GM12878 (cell line): ENCODE results near the gene MCAT. TPM values are rescaled to one million over a fixed set of nuclear protein-coding genes. Genes with fewer than 3 reads are reported as not detected.
A peak's percentile ranks its signal among the peaks of the same experiment; 100 is the strongest.

Source experiments
- ATAC-seq: fragments of 200-7000 bp; cut with Tn5 transposase; 3 replicates; pipeline ENCODE4 v1.9.1; 2020; ENCODE audit warnings: mild to moderate bottlenecking, moderate library complexity
- BruUV-seq: library from RNA; stranded (reverse); fragments of 400-500 nt; replicated peaks from 2 replicates; lab custom pipeline; 2021; lab: Mats Ljungman, UMichigan
- CTCF ChIA-PET: fragments of 300-600 bp; sonication (Branson Sonifier 250); formaldehyde crosslinking; extraction: SDS; loops from one replicate; lab custom pipeline; 2021; ENCODE audit warnings: inconsistent platforms; lab: Yijun Ruan, JAX
- POLR2A ChIA-PET: fragments of 350-600 bp; formaldehyde crosslinking; extraction: SDS; loops from one replicate; lab custom pipeline; 2021; ENCODE audit warnings: inconsistent platforms; lab: Charles Lee
- RAD21 ChIA-PET: fragments of 300-600 bp; sonication (Branson Sonifier 250); formaldehyde crosslinking; loops from one replicate; lab custom pipeline; 2023; ENCODE audit warnings: antibody characterized with exemption; ENCODE audit not compliant: unreplicated experiment; lab: Charles Lee
- SMC1A ChIA-PET: fragments of 300-600 bp; sonication (Branson Sonifier 250); formaldehyde crosslinking; loops from one replicate; lab custom pipeline; 2023; ENCODE audit not compliant: unreplicated experiment, uncharacterized antibody; lab: Charles Lee
- DNase-seq: peaks from one replicate; pipeline ENCODE4 v3.0.0-alpha.2; 2011; ENCODE audit warnings: low read depth, low spot score
- FAIRE-seq: peaks from 3 replicates; lab custom pipeline; 2011; peaks lifted over from hg19 to GRCh38; lab: Jason Lieb, UNC
- H2AFZ ChIP-seq: 2 replicates; pipeline ENCODE4 v1.6.0; 2011; ENCODE audit warnings: low read depth, low read length, control low read depth; ENCODE audit not compliant: control insufficient read depth
- H3K27ac ChIP-seq: 2 replicates; pipeline ENCODE4 v1.5.1; 2011; ENCODE audit warnings: control low read depth; ENCODE audit not compliant: control insufficient read depth, insufficient read depth
- H3K27me3 ChIP-seq, 2 experiments: replicated peaks in 1 of 2; 2 replicates each; pipeline versions ENCODE4 v1.6.0 to v1.6.1; 2011; ENCODE audit warnings: low read length in 1 of 2; ENCODE audit not compliant: control insufficient read depth in 2 of 2, insufficient read depth in 2 of 2
- H3K36me3 ChIP-seq, 2 experiments: 2 replicates each; pipeline ENCODE4 v1.5.1; 2011; ENCODE audit warnings: low read length in 1 of 2; ENCODE audit not compliant: control insufficient read depth in 2 of 2, insufficient read depth in 2 of 2
- H3K4me1 ChIP-seq: 2 replicates; pipeline ENCODE4 v1.6.1; 2011; ENCODE audit warnings: mild to moderate bottlenecking, low read length, moderate library complexity, mixed read lengths; ENCODE audit not compliant: control insufficient read depth, insufficient read depth
- H3K4me2 ChIP-seq: 2 replicates; pipeline ENCODE4 v1.6.0; 2011; ENCODE audit warnings: control low read depth; ENCODE audit not compliant: control insufficient read depth, insufficient read depth
- H3K4me3 ChIP-seq: fragments of 200-600 bp; sonication (generic); 2 replicates; pipeline ENCODE4 v1.5.1; 2016
- H3K79me2 ChIP-seq: 2 replicates; pipeline ENCODE4 v1.6.0; 2011; ENCODE audit warnings: low read length; ENCODE audit not compliant: control insufficient read depth, insufficient read depth
- H3K9ac ChIP-seq: 2 replicates; pipeline ENCODE4 v1.8.0; 2011; ENCODE audit warnings: low read length, control low read depth, mixed read lengths; ENCODE audit not compliant: control insufficient read depth, insufficient read depth
- H3K9me3 ChIP-seq: replicated peaks from 3 replicates; pipeline ENCODE4 v1.5.1; 2011; ENCODE audit warnings: mild to moderate bottlenecking, low read length; ENCODE audit not compliant: control insufficient read depth, insufficient read depth
- H4K20me1 ChIP-seq: 2 replicates; pipeline ENCODE4 v1.6.0; 2011; ENCODE audit not compliant: control insufficient read depth, insufficient read depth
- FOS ChIP-seq: IDR thresholded peaks from 3 replicates; pipeline ENCODE4 v1.6.1; 2011; ENCODE audit warnings: borderline replicate concordance; ENCODE audit not compliant: insufficient read length; ENCODE audit errors: extremely low read depth
- KAT2A ChIP-seq: conservative IDR thresholded peaks from 2 replicates; pipeline ENCODE4 v1.6.1; 2011; ENCODE audit warnings: low read depth, low read length; ENCODE audit not compliant: control insufficient read depth
- PAX5 ChIP-seq: IDR thresholded peaks from 2 replicates; pipeline ENCODE4 v1.6.1; 2011; ENCODE audit warnings: low read depth, low read length, borderline replicate concordance
- POLR2AphosphoS2 ChIP-seq: IDR thresholded peaks from 2 replicates; pipeline ENCODE4 v1.6.1; 2011; ENCODE audit warnings: low read depth, mild to moderate bottlenecking, low read length, improper control_type of control experiment, moderate library complexity
- POU2F2 ChIP-seq: IDR thresholded peaks from 3 replicates; pipeline ENCODE4 v1.6.1; 2011; ENCODE audit warnings: low read depth, mild to moderate bottlenecking, low read length, borderline replicate concordance
- SPI1 ChIP-seq: IDR thresholded peaks from 2 replicates; pipeline ENCODE4 v1.6.1; 2011; ENCODE audit warnings: low read depth, mild to moderate bottlenecking, low read length, moderate library complexity, borderline replicate concordance; ENCODE audit not compliant: insufficient read depth
- ZSCAN29 ChIP-seq: fragments of 450-650 bp; IDR thresholded peaks from 2 replicates; pipeline ENCODE4 v1.6.1; 2017; ENCODE audit warnings: mild to moderate bottlenecking, moderate library complexity
- WGBS: methylation state at CpG from one replicate; pipeline ENCODE4 v1.1.6; 2016; ENCODE audit warnings: low lambda C conversion rate; ENCODE audit not compliant: insufficient replicate concordance, insufficient coverage; ENCODE audit errors: missing lambda C conversion rate; 5-methylcytosine and 5-hydroxymethylcytosine counted together
- in situ Hi-C: fragments of 300-500 bp; cut with MboI; formaldehyde crosslinking; loops from 9 replicates; pipeline ENCODE4 v1.14.3; 2018; ENCODE audit warnings: mixed read lengths
- intact Hi-C: fragments of 100-400 bp; cut with micrococcal nuclease; formaldehyde crosslinking; loops from one replicate; pipeline ENCODE4 v1.14.2; 2022; ENCODE audit not compliant: unreplicated experiment
- polyA plus RNA-seq, 11 experiments: library from polyadenylated mRNA; depleted of rRNA in 4 of 11; unstranded in 6 of 11; stranded (reverse) in 5 of 11; fragments of >200 nt; fragmentation: Nextera tagmentation in 4 of 11; fragmentation: Illumina TruSeq in 1 of 11; extraction: Ambion mirVana in 4 of 11; extraction: Trizol in 1 of 11; gene quantifications; 1 replicate in 1 of 11; 2 replicates in 10 of 11; pipeline versions ENCODE4 v1.2.1 to v1.2.3, GENCODE V29; 2011 to 2016; ENCODE audit warnings: inconsistent platforms in 2 of 11, missing spikeins in 2 of 11, low read depth in 1 of 11
- total RNA-seq, 4 experiments: library from RNA; depleted of rRNA in 3 of 4; stranded (reverse); fragments of >200 nt in 3 of 4; fragmentation: Illumina TruSeq in 1 of 4; extraction: Trizol in 1 of 4; gene quantifications; 2 replicates each; pipeline versions ENCODE4 v1.2.1 to v1.2.3, GENCODE V29; 2013 to 2021
- TF ChIP-seq, protein P1 (sequence below): fragments of 450-650 bp; IDR thresholded peaks from 2 replicates; pipeline ENCODE4 v1.6.1; 2016; ENCODE audit warnings: mild to moderate bottlenecking

The MCAT gene
- total and polyA plus RNA-seq, 10 of the 15 experiments (the other 5 are each of a cell fraction or from before 2014, with no cell fraction given), result 3.6 to 29.1 (median 19.3) TPM

DNA sequence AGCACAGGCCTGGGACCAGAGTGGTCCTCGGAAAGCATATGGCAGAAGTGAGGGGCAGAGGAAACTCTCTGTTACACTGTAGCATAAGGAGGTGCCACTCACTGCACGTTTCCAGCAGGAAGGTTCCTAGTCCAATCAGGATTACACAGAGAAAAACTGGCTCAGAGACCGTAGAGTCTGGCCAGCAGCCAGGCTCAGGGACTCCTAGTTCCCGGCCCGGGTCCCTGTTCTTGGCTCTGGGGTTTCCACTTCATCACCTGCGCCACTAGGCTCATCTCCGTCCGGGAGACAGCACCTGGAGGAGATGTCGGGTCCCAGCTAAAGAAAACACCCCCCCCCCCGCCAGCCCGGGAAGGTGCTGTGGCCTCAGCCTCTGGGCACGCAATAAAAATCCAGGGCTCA, 42.7 kb upstream of the MCAT start:
- H3K4me3 ChIP-seq, result peak overlapping the region; percentile 86
- H2AFZ ChIP-seq, result no peak overlapping the region
- intact Hi-C loops, result no loop called here
- RAD21 ChIA-PET, result no interaction called here
- H3K27ac ChIP-seq, result peak overlapping the region; percentile 64
- BruUV-seq, result no TSS peak
- in situ Hi-C loops, result no loop called here
- 17% methylated on average over 12 of the region's 12 CpGs for WGBS
- no peak for FAIRE-seq
- no peak for DNase-seq
- CTCF ChIA-PET, result interaction anchor here (0.9 to 1.5 kb wide), 2 partner anchors 25 to 125 kb away, joined by 3 read pairs; no protein-coding TSS in a partner anchor
- POLR2A ChIA-PET, result interaction anchor here (0.6 kb wide), 1 partner anchor 504 kb away, joined by 3 read pairs; no protein-coding TSS in a partner anchor
- no peak for ATAC-seq
- no peaks in the 10 kb centered on the region; a peak in 1 of 4 replicates for H3K27me3 ChIP-seq
- H3K79me2 ChIP-seq, result peaks cover 18% of the 10 kb centered on the region
- H3K4me1 ChIP-seq, result peaks cover 10% of the 10 kb centered on the region
- H3K9me3 ChIP-seq, result no peaks in the 10 kb centered on the region; the same call in 2 of the 3 replicates
- SMC1A ChIA-PET, result no interaction called here
- H3K9ac ChIP-seq, result peak overlapping the region; percentile 87
- TF ChIP-seq KAT2A (no peak), SPI1 (no peak), FOS (no peak), POLR2AphosphoS2 (no peak), PAX5 (no peak), ZSCAN29 (no peak), POU2F2 (no peak)
- TF ChIP-seq, protein P1, sequence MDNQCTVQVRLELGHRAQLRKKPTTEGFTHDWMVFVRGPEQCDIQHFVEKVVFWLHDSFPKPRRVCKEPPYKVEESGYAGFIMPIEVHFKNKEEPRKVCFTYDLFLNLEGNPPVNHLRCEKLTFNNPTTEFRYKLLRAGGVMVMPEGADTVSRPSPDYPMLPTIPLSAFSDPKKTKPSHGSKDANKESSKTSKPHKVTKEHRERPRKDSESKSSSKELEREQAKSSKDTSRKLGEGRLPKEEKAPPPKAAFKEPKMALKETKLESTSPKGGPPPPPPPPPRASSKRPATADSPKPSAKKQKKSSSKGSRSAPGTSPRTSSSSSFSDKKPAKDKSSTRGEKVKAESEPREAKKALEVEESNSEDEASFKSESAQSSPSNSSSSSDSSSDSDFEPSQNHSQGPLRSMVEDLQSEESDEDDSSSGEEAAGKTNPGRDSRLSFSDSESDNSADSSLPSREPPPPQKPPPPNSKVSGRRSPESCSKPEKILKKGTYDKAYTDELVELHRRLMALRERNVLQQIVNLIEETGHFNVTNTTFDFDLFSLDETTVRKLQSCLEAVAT, result no peak
- H3K4me2 ChIP-seq, result peak overlapping the region; percentile 92
- no peaks in the 10 kb centered on the region; a peak in 1 of 4 replicates for H3K36me3 ChIP-seq
- H4K20me1 ChIP-seq, result no peaks in the 10 kb centered on the region
